ENCODE data around the gene ANAPC10.

DNA sequence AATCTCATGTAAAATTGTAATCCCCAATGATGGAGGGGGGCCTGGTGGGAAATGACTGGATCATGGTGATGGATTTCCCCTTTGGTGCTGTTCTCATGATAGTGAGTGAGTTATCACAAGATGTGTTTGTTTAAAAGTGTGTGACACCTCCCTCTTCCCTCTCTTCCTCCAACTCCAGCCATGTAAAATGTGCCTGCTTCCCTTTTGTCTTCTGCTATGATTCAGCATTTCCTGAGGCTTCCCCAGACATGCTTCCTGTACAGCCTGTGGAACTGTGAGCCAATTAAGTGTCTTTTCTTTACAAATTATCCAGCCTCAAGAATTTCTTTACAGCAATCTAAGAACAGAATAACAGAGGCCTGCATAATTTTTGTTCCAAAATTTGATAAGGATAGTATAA lies 85.2 kb downstream of the ANAPC10 start:
- TF ChIP-seq POLR2A (IDR thresholded peaks at IDR 0.05) (no peak), CTCF (IDR thresholded peaks at IDR 0.05) (no peak), POLR2AphosphoS5 (IDR thresholded peaks at IDR 0.05) (no peak)

All from sigmoid colon (tissue), 4 donors.